ENCODE results near the gene ISLR.

The ISLR gene

DNA sequence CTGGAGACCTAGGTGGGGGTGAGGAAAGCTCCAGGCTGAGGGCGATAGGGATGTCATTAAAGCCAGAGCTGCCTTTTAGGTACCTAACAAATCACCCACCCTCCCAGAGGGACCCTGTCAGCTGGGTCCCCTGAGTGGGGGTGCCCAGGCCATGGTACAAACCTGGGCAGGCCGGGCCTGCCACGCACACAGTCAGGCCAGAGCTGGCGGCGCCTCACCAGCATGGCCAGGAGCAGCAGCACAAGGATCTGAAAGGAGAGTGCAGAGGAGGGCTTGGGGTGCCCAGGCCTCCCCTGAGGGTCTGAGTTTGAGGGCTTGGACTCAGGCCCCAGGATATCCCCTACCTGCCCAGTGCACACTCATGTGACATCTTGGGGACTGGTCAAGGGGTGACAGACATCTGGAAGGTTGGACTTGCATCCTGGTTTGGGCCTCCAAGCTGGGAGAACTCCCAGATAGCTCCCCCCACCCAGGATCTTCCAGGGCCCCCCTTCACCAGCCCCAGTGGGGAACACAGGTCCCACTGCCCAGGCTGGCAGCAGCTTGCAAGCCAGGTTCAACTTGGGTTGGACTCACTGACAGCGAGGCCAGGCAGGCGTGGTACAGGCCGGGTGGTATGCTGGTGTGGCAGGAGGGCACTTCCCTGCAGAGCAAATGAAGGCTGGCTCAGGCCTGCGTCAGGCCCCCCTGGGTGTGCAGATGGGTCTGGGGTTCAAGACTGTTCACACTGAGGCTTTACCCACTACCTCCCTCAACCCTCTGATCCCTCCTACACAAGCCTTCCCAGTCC, 23.9 kb downstream of the ISLR start:
- no peak for DNase-seq

DNA sequence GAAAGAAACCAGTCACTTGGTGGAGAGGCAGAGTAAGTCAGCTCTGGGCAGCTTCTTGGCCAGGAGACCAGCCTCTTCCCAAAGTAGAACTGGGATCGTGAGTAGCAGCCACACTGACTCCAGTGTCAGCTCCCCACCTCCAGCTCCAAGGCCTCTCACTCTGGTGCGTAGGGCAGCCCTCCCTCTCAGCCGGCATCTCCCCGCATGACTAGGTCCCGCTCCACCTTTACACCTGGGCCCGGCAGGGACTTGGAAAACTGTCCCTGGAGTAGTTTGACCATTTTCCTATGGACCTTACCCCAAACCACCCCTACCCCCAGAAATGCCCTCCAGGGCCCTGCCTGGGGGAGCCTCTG, 25.8 kb downstream of the ISLR start:
- no peak for DNase-seq

DNA sequence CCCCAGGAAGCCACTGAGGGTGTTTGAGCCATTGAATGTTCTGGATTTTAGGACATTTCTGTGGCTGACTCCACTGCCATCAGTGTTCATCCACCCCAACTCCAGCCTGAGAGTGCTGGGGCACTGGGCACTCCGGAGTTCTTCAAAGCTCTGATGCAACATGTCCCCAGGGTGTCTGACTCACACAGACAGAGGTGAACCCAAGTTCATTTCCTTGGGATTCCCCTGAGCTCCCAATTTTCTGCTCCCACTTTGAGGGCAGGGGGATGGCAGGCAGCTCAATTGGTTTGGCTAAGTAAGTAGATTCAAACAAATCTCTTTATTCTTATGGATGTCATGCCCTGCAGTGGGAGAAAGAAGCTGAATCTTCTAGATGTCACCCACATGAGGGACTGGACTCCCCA, 26.9 kb downstream of the ISLR start:
- no peak for DNase-seq

DNA sequence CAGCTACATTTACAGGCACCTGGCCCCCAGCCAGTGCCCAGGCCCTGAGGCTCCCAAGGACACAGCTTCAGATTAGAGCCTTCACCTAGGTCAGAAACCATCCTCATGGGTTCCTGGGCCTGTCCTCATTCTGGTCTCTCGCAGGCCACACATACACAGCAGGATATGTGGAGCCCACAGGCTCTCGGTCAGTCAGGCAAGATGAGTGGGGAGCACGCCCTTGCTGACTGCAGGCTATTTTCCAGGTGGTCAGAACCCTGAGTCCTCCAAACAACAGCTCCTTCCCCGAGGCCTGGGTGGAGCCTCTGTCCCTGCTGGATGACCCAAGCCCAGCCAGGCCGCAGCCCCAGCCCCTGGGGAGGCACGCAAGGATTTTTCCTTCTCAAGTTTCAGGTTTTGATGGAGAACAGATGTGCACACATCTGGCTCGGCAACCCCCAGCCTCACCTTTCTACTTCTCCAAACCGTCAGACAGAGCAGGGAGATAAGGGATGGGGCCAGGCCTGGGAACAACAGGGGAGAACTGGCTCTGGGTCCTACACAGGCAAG, 27.4 kb downstream of the ISLR start:
- DNase-seq: peak; percentile 72

DNA sequence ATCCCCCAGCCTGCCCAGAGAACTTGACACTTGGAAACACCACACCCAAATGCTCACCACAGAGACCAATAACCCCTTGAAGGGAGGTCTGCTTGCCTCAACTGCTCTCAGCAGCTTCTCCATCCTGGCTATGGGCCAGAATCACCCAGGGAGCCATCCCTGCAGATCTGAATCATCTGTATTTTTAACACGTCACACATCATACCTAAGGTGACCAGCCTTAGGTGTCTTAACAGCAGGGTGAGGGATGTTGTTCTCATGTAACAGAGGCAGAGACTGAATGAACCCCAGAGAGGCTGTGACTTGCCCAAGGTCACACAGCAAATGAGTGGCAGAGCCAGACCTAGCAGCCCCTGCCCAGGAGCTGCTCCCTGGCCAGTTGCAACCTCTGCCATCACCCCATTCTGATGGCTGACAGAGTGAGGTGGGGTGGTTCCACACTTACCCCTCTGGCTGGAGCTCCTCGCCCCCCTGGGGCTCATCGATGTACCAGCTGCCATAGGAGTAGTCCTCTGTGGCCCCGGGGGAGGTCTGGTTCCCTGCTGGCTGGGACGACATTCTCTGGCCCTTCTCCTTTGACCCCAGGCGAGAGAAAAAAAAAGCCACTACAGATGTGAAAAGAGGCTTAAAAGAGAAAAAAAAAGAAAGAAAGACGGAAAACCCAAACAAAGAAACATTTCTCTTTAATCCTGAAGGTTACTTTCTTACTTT, 28.4 kb downstream of the ISLR start:
- no peak for DNase-seq

DNA sequence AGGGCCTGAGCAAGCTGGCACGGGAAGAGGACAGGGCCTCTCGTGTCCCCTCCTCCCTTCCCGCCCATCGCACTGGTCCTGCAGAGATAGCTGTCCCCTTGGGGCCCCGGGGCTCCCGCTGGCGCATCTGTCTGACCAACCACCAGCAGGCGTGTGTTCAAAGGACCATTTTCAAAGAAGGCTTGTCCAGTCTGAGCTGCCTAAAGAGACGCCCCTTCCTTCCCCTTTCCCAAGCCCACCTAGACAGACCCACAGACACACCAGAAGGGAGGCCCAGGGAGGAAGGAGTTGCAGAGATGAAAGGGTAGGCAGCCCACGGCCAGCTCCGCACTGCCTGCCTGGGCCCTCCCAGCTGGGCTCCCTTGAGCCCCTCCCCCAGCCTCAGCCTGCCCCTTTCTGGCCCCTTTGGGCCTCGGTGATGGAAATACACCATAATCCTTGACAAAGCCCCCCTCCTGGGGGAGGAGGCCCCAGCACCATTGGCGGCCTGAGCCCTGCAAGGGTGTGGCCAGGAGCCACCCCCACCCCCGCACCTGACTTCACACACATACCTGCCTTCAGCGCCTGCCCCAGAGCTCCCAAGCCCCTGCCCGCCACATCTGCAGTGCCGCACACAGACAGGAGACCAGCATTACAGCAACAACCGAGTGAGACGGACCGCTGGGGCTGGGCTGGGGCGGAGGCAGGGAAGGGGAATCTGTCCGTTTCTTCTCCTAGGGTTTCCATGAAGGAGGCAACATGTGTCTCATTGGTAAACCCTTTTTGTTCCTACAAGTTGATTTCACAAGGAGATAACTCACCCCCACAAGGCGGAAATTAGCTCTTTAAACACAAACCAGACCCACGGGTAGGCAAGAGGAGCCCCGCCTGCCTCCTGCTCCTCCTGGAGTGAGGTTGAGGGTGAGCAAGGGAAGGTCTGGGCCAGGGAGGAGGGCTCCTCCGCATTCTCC, 29.2 kb downstream of the ISLR start, which contains the start of gene STRA6:
Gene STRA6, minus strand, starts transcription at position 336 of the 950 bp plus-strand sequence. CDS start 520 bp downstream, outside the sequence.
- peak; percentile 62 for DNase-seq

DNA sequence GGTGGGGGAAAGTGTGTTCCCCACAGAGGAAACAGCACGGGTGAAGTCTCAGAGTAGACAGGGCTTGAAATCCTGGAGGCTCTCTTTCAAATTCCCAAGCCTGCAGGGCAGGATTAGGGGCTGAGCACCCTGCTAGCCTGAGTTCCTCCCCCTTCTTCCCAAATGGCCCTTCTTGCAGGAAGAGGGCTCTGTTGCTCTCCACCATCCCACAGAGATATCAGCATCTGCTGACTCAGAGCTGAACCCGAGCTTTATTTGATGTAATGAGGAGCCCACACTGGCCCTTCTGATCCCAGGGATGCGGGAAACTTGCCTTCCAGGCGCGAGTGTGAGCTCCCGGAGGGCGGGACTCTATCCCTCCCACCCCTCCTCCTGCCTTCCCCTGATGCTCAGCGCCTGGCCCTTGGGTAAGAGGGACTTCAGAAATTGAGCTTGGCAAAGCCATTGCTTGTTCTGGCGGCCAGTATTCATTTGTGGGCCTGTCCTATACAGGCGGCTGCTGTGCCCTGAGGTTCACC, 30.5 kb downstream of the ISLR start:
- DNase-seq: peak; percentile 79

DNA sequence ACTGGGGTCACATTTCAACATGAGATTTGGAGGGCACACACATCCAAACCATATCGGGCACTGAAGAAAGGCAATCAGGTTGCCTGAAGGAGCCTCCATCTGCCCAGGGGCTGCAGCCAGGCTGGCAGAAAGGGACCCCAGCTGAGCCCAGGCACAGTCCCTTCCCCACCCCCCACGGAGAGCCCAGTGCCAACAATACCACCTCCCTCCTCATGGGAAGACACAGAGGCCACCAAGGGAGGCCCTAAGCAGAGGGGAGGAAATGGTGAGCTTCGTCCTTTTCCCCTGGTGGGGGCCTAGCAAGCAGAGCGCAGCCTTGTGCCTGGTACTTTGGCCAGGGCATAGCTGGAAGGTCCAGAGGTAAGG, 32.1 kb downstream of the ISLR start:
- no peak for DNase-seq

DNA sequence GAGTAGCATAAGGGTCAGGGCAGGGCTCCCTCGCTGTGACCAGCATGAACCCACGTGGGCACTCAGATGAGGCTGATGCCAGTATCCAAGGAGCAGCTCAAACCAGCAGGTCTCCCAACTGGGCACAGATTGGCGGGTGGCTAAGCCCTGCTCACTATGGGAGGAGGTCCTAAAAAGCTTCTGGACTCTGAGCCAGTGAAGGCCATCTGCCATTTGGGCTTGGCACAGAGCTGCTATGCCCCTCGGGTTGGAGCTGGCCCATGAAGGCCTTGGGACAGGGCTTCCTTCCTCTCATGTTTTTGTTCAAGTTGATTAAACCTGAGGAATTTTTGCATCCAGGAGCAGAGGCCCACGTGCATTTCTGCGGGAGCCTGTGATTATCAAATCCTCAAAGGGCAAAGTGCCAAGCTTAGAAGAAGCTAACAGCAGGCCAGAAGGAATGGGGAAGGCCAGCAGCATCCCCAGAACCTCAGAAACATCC, 33.3 kb downstream of the ISLR start:
- no peak for DNase-seq

DNA sequence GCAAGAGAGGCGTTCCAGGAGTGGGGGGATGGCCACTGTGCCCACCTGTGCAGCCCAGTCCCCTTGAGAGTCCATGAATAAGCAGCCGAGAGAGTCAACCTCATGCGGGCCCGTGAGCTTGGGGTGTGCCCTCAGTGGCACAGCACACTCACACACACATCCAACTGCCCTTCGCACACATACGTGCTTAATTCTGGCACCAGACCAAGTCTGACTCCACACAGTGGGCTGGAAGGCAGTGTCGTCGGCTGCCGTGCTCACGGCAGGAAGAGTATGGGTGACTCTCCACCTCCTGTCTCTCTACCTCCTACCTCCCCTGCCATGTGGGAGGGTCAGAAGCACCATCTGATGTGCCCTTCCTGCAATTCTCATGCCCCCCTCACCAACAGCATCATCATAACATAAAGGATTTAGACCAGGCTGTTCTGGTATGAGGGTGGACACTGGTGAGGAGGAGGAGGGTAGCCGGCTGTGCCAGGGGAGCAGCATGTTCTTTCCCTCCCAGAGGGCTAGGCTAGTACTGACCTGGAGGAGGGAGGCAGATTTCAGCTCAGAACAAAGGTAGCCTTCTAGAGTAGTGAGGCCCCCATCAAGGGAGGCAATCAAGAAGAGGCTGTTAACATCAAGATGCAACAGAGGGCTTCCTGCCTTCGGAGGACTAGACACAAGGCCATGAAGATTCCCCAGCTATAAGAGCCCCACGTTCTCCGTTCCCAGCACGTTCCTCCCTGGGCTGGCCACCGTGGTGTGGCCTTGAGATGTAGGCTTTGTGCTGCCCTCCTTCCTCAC, 34.3 kb downstream of the ISLR start:
- DNase-seq: no peak

DNA sequence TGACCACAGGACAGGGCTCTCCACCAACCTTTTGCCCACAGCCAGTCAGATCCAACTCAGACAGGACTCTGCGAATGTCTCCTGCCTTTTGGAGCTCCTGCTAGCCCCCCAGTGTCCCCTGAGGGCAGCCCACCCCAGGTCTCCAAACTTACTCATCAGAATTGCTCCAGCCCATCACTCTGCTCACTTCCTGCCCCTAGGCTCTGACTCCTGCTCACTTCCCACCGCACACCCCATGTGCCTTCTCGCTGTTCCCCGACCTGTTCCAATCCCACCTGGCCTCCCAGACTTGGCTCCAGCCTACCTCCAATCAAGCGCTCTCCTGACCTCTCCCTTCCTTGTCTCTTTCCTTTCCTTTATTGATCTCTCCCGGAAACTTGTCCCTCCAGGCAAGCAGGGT, 35.0 kb downstream of the ISLR start:
- DNase-seq: no peak

DNA sequence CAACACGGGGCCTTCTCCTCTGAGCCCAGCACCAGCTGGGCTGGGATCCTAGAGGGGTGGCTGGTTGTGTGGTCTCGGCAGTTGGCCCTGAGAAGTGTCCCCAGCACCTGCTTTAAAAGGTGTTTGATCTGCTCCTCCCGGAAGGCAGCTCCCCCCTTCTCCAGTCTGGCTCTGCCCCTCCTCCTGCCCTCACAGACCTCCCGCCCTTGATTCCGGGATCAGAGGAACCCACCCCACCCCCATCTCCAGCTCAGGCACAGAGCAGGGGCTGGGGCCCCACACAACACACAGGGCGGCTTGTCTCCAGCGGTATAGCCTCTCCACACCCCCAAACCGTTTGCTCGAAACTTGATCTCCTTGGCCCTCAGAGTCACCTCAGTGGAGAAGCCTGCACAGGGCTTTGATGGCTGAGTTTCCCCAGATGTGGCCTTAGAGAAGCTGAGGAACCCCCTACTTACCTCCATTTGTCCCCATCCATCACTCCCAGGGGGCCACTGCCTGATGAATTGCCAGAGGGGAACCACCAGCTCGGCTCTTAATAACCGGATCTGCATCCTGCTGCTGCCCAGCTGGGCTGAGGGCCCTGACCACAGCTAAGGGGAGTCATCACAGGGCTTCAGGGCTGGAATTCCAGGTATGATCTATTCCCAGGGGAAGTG, 35.5 kb downstream of the ISLR start:
- peak; percentile 61 for DNase-seq

DNA sequence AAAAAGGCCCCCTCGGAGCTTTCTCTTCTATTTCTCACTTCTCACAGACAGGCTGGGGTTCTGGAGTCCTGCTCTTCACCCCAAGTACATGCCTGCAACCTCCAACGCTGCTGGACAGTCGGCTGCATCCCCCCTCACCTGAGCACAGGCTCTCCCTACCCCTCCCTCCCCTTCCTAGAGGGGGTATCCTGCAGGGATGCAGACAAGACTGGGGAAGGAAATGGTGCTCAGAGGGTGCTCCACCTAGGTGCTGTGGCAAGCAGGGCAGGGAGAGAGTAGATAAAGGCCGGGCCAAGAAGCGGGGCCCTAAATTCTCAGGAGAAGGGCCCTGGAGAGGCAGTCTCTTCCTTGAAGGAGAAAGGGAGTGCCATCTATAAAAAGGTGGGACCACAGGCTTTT, 36.0 kb downstream of the ISLR start:
- no peak for DNase-seq

DNA sequence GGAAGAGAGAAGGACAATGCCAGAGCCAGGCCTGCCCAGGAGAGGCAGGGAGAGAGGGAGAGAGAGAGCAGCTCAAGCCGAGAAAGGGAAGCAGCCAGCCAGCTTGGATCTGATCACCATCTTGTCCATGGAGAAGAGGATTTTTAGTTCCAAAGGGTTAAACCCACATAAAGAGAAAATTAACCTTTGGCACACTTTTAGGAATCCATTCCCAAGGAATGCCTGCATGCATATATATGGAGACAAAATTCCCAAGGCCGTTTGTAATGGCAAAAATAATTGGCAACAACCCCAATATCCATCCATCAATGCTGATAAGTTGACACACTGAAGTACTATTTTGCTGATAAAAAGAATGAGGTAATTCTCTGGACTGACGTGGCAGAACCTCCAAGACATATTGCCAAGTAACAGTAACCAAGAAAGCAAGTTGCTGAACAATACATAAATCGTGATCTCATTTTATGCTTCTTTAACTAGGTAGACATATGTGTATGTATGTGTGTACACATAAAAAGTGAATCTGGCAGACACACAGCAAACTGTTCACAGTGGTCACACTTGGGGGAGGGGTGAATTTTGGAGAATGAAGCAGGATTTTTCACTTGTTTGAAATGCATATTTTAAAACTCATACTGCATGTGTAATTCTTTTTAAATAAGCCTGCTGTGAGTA, 36.6 kb downstream of the ISLR start:
- DNase-seq: no peak

DNA sequence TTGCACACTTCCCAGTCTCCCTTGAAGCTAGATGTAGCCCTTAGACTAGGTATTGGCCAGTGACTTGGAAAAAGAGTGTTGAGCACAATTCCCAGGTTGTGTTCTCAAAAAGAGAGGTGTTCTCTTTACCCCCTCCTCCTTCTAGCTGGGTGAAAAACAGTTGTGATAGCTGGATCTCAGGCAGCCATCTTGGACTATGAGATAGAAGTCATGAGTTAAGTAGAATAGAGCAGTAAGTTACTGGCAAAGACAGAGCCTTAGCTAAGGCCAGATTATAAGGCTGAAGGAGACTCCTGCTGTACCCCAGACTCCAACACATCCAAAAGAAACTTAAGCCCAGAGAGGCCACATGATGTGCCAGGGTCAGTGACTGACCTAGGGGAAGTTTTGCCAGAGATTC, 37.2 kb downstream of the ISLR start:
- no peak for DNase-seq

DNA sequence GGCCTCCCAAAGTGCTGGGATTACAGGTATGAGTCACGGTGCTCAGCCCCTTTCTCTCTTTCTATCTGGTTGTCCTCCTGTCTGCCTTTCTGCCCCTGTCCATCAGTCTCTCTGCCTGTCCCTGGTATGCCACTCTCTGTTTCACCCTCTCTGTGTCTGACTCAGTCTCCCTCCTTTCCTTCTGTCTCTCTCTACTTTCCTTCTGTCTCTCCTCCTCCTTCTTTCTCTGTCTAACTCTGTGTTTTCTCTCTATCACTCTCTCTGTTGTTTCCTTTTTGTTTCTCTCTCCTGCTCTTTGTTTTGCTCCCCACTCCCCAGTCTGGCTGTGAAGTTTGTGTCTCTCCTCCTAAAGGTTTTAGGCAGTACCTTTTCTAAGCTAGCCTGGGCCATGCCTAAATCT, 38.1 kb downstream of the ISLR start:
- DNase-seq: no peak

DNA sequence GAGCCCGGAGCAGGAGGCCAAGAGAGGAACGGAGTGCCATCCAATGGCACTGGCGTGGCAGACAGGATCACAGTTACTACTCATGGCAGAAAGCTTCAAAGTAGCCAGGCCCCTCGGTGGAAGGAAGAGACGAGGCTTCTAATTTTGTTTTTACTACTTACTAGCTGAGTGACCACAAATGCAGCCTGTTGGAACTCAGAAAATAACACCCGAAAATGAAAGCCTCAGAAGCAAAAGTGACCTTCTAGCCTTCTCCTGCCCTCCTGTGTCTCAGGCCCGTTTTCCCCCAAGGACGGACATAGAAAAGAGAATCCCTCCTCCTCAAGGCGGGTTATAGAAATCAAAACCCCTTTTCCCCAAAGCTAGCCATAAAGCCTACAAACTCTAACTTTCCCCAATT, 39.0 kb downstream of the ISLR start:
- no peak for DNase-seq

DNA sequence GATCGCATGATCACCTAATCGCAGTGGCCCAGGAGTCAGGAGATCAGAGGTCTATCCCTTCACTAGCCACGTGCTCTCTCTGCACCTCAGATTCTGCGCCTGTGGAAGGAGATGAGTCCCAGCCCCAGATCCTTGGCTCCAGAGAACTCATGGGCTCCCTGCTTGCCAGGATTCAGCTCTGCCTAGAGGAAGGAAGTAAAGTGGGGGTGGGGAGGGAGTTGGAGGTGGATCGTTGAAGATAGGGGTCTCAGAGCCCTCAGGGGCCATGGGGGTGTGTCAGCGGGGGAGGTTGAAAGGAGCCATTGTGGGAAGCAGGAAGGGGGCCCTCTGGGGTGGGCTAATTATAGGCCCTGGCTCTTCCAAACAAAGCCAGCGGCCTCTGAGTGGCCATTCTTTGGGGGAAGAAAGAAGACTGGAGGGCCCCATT, 40.4 kb downstream of the ISLR start:
- peak; percentile 55 for DNase-seq

DNA sequence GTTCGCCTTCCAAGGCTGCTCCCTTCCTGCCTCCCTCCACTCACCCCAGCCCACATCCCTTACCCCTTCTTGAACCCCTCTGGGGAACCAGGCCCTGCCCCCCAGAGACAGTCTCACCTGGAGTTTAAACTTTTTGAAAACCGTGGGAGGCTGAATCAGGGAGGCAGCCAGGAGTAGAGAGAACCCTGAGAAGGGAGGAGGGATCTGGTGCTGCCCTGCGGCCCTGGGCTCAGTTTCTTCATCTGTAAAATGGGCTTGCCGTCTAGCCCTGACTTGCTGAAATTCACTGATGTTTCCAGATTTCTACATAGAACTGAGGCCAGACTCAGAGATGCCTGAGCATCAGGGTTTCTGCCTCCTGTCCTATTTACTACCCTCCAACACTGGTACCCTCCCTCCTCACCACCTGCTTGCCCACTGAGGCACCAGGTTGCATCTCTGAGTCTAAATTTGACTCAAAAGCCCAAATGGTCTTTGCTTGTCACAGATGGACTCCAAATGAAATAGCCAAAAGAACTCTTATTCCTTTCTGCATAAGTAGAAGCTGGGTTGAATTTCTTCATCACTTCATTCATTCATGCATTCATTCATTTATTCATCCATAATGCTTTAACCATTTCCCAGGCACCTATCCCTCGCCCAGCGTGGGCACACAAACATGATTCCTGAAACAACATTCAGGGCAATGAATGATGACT, 41.0 kb downstream of the ISLR start:
- DNase-seq: no peak

DNA sequence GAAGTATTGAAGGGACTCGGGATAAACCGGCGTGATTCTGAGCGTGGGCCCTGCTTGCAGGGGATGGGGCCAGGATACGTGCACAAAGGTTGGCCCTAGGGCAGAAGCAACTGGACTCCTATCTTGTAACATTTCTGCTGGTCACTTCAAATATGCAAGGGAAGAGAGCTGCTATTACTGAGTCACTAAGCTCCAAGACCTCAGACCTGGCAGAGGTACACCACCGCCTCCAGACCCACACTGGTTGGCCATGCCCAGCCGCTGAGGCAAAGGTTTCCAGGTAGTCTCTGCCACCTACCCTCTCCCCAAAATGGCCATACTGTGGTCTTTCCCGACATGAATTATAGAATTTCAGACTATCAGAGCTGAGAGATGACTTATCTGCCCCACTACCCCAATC, 42.4 kb downstream of the ISLR start:
- no peak for DNase-seq
